ENCODE measurements around the gene CRCP.
"Not testable (repeated sequence)": the region's sequence is repeated elsewhere in the genome, so short reads cannot be mapped to it uniquely, and the experiment has no call there.

The CRCP gene

DNA sequence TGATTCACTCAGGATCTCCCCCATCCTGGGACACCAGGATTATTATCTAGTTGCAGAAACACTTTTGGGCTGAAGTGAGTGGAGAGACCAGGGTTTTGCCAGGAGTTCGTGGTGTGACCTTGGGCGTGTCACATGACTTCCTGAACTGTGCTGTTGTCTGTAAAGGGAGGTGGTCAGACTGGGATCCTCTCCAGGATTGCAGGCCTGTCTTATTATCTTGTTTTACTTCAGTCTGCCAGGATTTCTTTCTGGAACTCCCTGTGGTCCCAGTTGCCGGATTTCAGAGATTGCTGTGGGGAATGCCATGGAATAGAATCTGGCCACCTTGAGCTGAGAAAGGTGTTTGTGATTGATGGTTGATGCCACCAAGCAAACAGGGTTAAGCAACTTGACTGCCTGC lies 35.8 kb downstream of the CRCP start:
- no peak for DNase-seq (ENCODE audit: low read depth, low spot score)
- ChIA-PET CTCF (interaction anchor here (0.9 to 1.2 kb wide), 3 partner anchors 9 to 120 kb away, joined by 3 to 5 read pairs (median 3); partner anchors contain the start of gene TPST1), POLR2A (no interaction called here)

DNA sequence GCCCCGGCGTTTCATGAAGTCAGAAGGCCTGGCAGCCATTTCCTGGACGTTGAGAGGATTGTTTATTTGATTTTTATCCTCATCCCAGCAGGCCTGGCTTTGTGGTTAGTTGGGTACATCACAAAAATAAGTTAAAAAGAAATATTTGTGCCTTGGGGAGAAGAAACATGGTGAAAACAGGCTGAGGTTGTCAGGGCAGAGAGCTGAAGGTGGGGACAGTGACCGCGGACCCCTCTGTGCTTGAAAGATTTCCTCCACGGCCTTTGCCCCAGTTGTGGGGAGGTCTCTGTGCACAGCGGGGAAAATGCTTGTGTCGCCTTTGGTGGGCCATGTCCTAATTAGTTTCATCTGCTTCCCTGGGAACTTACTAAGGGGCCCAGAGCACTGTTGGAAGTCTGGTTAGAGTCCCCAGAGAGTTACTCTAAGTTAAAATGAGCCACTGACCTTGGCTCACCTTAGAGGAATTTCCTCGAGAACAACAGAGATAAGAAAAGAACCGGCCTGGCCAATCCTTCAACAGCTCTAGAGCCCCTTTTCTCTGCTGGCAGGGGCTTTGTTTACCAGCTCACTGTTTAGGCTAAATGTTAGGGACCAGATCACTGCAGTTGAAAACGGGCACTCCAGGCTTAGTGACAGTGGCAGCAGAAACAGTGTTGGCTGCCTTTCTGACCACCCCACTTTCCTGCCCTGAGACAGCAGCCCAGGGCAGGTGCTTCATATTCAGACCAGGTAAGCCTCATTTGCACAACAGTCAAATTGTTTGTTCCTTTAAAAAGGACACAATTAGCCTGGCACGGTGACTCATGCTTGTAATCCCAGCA lies 37.9 kb downstream of the CRCP start:
- TF ChIP-seq, protein P1, sequence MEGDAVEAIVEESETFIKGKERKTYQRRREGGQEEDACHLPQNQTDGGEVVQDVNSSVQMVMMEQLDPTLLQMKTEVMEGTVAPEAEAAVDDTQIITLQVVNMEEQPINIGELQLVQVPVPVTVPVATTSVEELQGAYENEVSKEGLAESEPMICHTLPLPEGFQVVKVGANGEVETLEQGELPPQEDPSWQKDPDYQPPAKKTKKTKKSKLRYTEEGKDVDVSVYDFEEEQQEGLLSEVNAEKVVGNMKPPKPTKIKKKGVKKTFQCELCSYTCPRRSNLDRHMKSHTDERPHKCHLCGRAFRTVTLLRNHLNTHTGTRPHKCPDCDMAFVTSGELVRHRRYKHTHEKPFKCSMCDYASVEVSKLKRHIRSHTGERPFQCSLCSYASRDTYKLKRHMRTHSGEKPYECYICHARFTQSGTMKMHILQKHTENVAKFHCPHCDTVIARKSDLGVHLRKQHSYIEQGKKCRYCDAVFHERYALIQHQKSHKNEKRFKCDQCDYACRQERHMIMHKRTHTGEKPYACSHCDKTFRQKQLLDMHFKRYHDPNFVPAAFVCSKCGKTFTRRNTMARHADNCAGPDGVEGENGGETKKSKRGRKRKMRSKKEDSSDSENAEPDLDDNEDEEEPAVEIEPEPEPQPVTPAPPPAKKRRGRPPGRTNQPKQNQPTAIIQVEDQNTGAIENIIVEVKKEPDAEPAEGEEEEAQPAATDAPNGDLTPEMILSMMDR (IDR thresholded peaks at IDR 0.05; ENCODE audit: insufficient read depth, low read length, missing control alignments) = no peak
- H3K4me3 ChIP-seq (ENCODE audit: low read depth, low read length) = no peak overlapping the region
- POLR2A ChIA-PET = no interaction called here
- CTCF ChIA-PET = interaction anchor here (0.7 to 1.6 kb wide), 2 partner anchors 13 to 207 kb away, joined by 3 to 4 read pairs; no protein-coding TSS in a partner anchor
- no peak for DNase-seq (ENCODE audit: low read depth, low spot score)

More for the DNA sequence above, 35.8 kb downstream of the CRCP start:
- TF ChIP-seq, protein P1 (IDR thresholded peaks at IDR 0.05; ENCODE audit: insufficient read depth, low read length, missing control alignments) = no peak
- no peak overlapping the region for H3K4me3 ChIP-seq (ENCODE audit: low read depth, low read length)

DNA sequence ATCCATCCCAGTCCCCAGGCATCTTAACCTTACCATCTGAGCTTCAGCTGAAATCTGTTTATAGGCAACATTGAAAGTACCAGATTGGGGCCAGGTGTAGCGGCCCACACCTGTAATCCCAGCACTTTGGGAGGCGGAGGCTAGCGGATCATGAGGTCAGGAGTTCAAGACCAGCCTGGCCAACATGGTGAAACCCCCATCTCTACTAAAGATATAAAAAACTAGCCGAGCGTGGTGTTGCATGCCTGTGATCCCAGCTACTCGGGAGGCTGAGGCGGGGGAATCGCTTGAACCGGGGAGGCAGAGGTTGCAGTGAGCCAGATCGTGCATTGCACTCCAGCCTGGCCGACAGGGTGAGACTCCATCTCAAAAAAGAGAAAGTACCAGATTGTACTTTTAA lies 39.0 kb downstream of the CRCP start:
- H3K4me3 ChIP-seq (ENCODE audit: low read depth, low read length) = no peak overlapping the region
- POLR2A ChIA-PET = no interaction called here
- no peak for DNase-seq (ENCODE audit: low read depth, low spot score)
- CTCF ChIA-PET = no interaction called here
- TF ChIP-seq, protein P1 (IDR thresholded peaks at IDR 0.05; ENCODE audit: insufficient read depth, low read length, missing control alignments) = no peak

DNA sequence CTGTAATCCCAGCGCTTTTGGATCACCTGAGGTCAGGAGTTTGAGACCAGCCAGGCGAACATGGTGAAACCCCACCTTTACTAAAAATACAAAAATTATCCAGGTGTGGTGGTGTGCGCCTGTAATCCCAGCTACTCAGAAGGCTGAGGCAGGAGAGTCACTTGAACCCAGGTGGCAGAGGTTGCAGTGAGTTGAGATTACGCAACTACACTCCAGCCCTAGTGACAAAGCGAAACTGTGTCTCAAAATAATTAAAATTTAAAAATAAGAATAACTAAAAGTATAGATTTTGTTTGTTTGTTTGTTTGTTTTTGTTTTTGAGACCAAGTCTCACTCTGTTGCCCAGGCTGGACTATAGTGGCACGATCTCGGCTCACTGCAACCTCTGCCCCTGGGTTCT lies 41.4 kb downstream of the CRCP start:
- CTCF ChIA-PET; H3K4me3 ChIP-seq (ENCODE audit: low read depth, low read length); POLR2A ChIA-PET; DNase-seq (ENCODE audit: low read depth, low spot score): not testable (repeated sequence)

DNA sequence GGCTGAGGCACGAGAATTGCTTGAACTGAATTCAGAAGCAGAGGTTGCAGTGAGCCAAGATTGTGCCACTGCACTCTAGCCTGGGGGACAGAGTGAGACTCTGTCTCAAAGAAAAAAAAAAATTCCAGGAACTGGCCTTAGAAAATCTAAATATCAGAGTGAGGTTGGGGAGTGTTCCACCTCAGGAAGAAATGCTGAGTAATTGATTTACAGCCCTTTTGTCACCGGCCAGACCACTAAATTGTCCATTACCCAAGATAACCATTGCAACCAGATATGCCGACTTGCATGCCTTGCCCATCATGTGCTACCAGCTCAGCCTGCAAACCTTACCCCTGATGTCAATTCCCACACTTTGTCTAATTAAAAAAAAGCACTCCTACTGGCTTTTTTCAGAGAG lies 42.4 kb downstream of the CRCP start:
- TF ChIP-seq, protein P1 (IDR thresholded peaks at IDR 0.05; ENCODE audit: insufficient read depth, low read length, missing control alignments) = no peak
- DNase-seq (ENCODE audit: low read depth, low spot score) = no peak
- POLR2A ChIA-PET = interaction anchor here (0.6 kb wide), 1 partner anchor 105 kb away, joined by 3 read pairs; no protein-coding TSS in a partner anchor
- H3K4me3 ChIP-seq (ENCODE audit: low read depth, low read length) = no peak overlapping the region
- CTCF ChIA-PET = no interaction called here

DNA sequence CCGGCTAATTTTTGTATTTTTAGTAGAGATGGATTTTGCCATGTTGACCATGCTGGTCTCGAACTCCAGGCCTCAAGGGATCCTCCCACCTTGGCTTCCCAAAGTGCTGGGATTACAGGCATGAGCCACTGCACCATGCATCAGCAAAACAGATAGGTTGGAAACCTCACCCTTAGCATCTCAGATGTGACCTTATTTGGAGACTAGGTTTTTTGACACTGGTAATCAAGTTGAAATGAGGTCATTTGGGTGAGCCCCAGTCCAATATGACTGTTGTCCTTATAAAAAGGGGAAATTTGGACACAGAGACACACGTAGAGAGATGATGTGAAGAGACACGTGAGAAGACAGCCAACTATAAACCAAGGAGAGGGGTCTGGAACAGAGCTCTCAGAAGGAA lies 48.0 kb downstream of the CRCP start:
- TF ChIP-seq, protein P1 (IDR thresholded peaks at IDR 0.05; ENCODE audit: insufficient read depth, low read length, missing control alignments) = no peak
- no peak overlapping the region for H3K4me3 ChIP-seq (ENCODE audit: low read depth, low read length)
- POLR2A ChIA-PET = no interaction called here
- DNase-seq (ENCODE audit: low read depth, low spot score) = no peak
- CTCF ChIA-PET = no interaction called here

DNA sequence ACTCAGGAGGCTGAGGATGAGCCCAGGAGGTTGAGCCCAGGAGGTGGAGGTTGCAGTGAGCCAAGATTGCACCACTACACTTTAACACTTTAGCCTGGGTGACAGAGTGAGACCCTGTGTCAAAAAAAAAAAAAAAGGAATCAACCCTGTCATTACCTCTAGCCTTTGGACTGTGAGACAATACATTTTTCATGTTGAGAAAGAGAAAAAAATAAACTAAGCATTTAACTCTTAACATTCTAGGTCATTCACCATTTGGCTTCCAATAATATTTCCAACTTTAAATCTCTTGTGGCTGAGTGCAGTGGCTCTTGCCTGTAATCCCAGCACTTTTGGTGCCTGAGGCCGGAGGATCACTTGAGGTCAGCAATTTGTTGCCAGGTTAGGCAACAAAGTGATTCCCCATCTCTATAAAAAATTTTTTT lies 48.6 kb downstream of the CRCP start:
- H3K4me3 ChIP-seq (ENCODE audit: low read depth, low read length) = no peak overlapping the region
- CTCF ChIA-PET = no interaction called here
- POLR2A ChIA-PET = no interaction called here
- TF ChIP-seq, protein P1 (IDR thresholded peaks at IDR 0.05; ENCODE audit: insufficient read depth, low read length, missing control alignments) = no peak
- DNase-seq (ENCODE audit: low read depth, low spot score) = no peak

Measured in AG04449 (cell line).